Neural cell (in vitro differentiated cells): ENCODE measurements around the gene LCE2A.

Experiments
- EP300 ChIP-seq: fragments of 450-650 bp; conservative IDR thresholded peaks from 2 replicates; pipeline ENCODE4 v1.6.1; 2014; ENCODE audit warnings: antibody characterized with exemption, mild to moderate bottlenecking, moderate library complexity; ENCODE audit not compliant: poor library complexity, severe bottlenecking
- EZH2 ChIP-seq: fragments of 200-600, 300-800 bp; shearing (Covaris generic), sonication (generic); IDR thresholded peaks from 2 replicates; pipeline ENCODE4 v1.6.1; 2014; ENCODE audit warnings: antibody characterized with exemption, low read length, borderline replicate concordance, mild to moderate bottlenecking; ENCODE audit not compliant: insufficient read depth, poor library complexity, severe bottlenecking
- MXI1 ChIP-seq: fragments of 450-650 bp; conservative IDR thresholded peaks from 2 replicates; pipeline ENCODE4 v1.6.1; 2014; ENCODE audit warnings: antibody characterized with exemption, mild to moderate bottlenecking; ENCODE audit not compliant: poor library complexity, severe bottlenecking
- POLR2AphosphoS5 ChIP-seq: IDR thresholded peaks from 2 replicates; pipeline ENCODE4 v1.6.1; 2012
- RAD21 ChIP-seq: fragments of 450-650 bp; conservative IDR thresholded peaks from 2 replicates; pipeline ENCODE4 v1.6.1; 2014; ENCODE audit warnings: antibody characterized with exemption, mild to moderate bottlenecking, moderate library complexity
- SMC3 ChIP-seq: fragments of 450-650 bp; conservative IDR thresholded peaks from 2 replicates; pipeline ENCODE4 v1.6.1; 2014; ENCODE audit warnings: antibody characterized with exemption, mild to moderate bottlenecking, moderate library complexity; ENCODE audit not compliant: poor library complexity
- TAF1 ChIP-seq: IDR thresholded peaks from 2 replicates; pipeline ENCODE4 v1.6.1; 2012; ENCODE audit warnings: low read depth
- TF ChIP-seq, protein P1 (sequence below): fragments of 450-650 bp; IDR thresholded peaks from 2 replicates; pipeline ENCODE4 v1.5.1; 2014; ENCODE audit warnings: antibody characterized with exemption, mild to moderate bottlenecking, moderate library complexity; ENCODE audit not compliant: poor library complexity, severe bottlenecking

DNA sequence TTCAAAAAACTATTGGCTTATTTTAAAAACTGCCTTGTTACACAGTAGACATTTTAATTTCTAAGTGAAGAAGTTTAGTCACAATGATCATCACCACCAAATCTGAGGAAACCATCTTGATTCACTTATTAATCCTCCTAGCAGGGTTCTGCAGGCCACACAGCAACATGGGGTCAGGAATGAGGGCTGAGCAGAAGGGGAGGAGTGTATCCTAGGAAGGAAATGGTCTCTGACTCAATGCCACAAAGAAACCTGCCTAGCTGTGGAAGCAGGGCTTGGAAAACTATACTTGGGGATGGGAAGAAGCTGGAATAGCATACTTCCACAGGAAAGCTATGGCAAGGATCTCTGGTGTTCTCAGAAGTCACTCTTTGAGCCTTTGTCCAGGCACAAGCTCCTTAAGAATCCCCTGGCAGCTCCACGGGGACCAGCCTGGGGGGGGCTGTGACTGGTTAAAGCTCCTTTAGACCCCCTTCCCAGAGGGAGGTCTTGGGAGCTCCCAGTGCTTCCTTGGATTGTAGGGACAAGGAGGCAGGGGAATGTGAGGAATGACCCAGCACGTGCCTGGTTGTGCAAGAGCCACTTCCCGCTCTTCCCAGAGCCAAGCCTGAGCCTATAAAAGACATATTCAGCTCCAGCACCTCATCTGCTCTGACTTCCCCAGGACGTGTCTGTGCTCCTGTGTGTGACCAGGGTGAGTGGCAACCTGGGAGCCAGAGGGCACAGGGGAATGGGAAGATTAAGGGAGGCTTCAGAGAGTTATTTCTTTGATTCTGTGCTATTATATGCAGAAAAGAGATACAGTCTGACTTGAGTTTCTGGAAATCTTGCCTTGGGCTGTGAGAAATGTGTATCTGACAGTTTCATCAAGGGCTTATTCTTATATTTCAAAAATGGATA lies at the start of gene LCE2A:
- no peak for TF ChIP-seq EZH2
- TF ChIP-seq, protein P1, sequence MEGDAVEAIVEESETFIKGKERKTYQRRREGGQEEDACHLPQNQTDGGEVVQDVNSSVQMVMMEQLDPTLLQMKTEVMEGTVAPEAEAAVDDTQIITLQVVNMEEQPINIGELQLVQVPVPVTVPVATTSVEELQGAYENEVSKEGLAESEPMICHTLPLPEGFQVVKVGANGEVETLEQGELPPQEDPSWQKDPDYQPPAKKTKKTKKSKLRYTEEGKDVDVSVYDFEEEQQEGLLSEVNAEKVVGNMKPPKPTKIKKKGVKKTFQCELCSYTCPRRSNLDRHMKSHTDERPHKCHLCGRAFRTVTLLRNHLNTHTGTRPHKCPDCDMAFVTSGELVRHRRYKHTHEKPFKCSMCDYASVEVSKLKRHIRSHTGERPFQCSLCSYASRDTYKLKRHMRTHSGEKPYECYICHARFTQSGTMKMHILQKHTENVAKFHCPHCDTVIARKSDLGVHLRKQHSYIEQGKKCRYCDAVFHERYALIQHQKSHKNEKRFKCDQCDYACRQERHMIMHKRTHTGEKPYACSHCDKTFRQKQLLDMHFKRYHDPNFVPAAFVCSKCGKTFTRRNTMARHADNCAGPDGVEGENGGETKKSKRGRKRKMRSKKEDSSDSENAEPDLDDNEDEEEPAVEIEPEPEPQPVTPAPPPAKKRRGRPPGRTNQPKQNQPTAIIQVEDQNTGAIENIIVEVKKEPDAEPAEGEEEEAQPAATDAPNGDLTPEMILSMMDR: no peak
- TF ChIP-seq RAD21: no peak
- TF ChIP-seq MXI1: no peak
- no peak for TF ChIP-seq POLR2AphosphoS5
- no peak for TF ChIP-seq SMC3
- TF ChIP-seq EP300: no peak
- no peak for TF ChIP-seq TAF1
